Fibroblast of the aortic adventitia (primary cell): Measurements from ENCODE around the gene THUMPD3. TPM values are rescaled to one million over a fixed set of nuclear protein-coding genes. Genes with fewer than 3 reads are reported as not detected.
A peak's percentile ranks its signal among the peaks of the same experiment; 100 is the strongest.

ENCODE experiments used
- DNase-seq: peaks from one replicate; pipeline ENCODE4 v3.0.0-alpha.2; 2010; ENCODE audit warnings: low read depth
- H3K4me3 ChIP-seq: 2 replicates; pipeline ENCODE4 v1.5.1; 2011; ENCODE audit warnings: low read depth, mild to moderate bottlenecking, control low read depth, low read length, moderate library complexity
- total RNA-seq: library from RNA; depleted of rRNA; stranded (reverse); fragments of >200 nt; gene quantifications from 2 replicates; pipeline ENCODE4 v1.2.3, GENCODE V29; 2012; ENCODE audit warnings: low replicate concordance
- TF ChIP-seq, protein P1 (sequence below): IDR thresholded peaks from 2 replicates; pipeline ENCODE4 v1.5.1; 2011; ENCODE audit warnings: mild to moderate bottlenecking, low read length, control low read depth, inconsistent platforms; ENCODE audit not compliant: insufficient read depth

THUMPD3 gene, protein sequence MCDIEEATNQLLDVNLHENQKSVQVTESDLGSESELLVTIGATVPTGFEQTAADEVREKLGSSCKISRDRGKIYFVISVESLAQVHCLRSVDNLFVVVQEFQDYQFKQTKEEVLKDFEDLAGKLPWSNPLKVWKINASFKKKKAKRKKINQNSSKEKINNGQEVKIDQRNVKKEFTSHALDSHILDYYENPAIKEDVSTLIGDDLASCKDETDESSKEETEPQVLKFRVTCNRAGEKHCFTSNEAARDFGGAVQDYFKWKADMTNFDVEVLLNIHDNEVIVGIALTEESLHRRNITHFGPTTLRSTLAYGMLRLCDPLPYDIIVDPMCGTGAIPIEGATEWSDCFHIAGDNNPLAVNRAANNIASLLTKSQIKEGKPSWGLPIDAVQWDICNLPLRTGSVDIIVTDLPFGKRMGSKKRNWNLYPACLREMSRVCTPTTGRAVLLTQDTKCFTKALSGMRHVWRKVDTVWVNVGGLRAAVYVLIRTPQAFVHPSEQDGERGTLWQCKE
- total RNA-seq: 31.6 and 48.3 TPM in 2 replicates

DNA sequence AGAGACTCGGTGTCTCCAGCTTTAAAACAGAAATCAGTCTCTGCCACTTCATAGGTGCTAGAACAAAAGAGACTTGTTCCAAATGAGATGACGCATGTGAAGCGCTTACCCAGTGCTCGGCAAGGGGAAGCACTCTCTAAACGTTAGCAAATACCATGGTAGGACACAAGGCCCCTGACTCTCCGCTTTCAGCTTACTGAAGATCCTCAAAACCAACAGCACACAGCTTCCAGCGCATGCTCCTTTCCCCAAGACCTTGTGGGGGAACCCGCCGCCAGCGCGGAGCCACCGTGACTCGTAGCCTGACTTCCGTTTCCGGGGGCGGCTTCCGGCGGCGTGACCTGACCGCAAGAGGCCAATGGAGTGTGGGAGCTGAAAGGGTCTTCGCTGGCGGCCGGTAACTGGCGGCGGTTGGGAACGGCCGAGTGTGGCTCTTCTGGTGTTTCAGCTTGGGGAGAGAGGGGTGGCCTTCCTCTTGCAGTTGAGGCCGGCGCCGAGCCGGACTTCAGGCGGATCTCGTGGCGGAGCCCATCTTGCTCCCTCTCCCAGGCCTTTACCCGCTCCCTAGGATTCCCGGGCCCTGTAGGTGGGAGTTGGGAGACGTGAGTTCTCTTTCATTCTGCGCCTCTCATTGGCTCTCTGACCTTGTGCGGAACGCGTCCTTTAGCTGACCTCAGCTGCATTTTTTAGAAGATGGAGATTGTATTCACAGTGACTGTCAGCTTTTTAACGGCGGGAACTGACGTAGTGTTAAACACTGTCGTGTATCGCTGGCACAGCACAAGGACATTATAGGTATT lies at the start of gene THUMPD3:
THUMPD3 (plus strand) TSS at position 324 of the 800 bp plus-strand sequence. CDS start 2,015 bp downstream, outside the sequence.
- TF ChIP-seq, protein P1, sequence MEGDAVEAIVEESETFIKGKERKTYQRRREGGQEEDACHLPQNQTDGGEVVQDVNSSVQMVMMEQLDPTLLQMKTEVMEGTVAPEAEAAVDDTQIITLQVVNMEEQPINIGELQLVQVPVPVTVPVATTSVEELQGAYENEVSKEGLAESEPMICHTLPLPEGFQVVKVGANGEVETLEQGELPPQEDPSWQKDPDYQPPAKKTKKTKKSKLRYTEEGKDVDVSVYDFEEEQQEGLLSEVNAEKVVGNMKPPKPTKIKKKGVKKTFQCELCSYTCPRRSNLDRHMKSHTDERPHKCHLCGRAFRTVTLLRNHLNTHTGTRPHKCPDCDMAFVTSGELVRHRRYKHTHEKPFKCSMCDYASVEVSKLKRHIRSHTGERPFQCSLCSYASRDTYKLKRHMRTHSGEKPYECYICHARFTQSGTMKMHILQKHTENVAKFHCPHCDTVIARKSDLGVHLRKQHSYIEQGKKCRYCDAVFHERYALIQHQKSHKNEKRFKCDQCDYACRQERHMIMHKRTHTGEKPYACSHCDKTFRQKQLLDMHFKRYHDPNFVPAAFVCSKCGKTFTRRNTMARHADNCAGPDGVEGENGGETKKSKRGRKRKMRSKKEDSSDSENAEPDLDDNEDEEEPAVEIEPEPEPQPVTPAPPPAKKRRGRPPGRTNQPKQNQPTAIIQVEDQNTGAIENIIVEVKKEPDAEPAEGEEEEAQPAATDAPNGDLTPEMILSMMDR: no peak
- peak; percentile 87 for DNase-seq
- H3K4me3 ChIP-seq: peak within 1 kb of the TSS; percentile 71

DNA sequence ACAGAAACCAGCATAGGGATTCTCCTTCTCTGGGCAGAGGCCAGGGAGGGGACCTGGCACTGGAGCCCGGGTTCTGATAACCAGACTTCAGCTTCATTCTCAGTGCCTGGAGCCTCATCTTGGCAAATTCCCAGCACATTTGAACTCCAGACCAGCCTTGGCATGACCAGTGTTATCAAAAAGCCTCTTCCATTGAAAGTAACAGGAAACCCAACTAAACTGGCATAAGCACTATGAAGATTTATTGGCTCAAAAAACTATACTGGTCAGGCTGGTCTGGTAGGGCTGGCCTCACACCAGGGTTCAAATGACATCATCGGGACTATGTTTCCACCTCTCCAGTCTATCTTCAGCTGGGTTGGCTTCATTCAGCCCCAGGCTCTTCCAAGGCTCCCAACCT lies 48.1 kb upstream of the THUMPD3 start:
- DNase-seq: no peak
- TF ChIP-seq, protein P1: no peak
- no peak overlapping the region for H3K4me3 ChIP-seq

DNA sequence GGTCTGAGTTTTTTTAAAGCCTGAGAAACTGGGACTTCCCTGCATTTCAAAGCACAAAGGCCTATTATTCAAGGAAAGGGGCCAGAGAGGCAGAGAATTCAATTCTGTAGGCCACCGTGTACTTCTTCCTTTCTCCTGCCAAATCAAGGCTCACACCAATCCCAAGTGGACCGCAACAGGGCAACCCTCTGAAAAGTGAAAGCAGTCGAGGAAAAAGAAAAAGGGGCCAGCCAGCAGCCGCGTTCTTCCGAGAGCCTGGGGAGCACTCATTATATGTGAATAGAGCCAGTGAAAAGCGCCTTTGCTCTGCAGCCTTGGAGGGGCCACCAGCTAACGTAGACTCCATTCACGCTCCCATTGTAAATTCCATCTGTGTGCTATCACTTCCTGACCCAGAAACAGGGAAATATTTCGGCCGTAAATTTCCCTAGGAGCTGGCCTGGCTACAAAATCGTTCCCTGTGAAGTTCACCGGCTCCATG lies 45.9 kb upstream of the THUMPD3 start:
- H3K4me3 ChIP-seq: peak overlapping the region; percentile 53
- TF ChIP-seq, protein P1: no peak
- peak; percentile 75 for DNase-seq

DNA sequence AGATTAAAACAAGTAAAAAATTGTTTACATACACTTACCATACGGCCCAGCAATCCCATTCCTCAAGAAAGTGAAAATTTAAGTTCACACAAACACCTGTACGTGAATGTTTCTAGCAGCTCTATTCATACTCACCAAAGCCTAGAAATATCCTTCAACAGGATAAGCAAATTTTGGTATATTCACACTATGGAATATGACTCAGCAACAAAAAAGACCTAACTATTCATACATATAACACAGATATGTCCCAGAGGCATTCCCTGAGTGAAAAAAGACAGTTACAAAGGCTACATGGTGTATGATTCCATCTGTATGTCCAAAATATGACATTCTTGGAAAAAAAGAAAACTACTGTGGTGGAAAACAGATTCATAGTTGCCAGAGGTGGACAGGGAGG lies 40.1 kb upstream of the THUMPD3 start:
- TF ChIP-seq, protein P1: no peak
- DNase-seq: no peak
- no peak overlapping the region for H3K4me3 ChIP-seq

DNA sequence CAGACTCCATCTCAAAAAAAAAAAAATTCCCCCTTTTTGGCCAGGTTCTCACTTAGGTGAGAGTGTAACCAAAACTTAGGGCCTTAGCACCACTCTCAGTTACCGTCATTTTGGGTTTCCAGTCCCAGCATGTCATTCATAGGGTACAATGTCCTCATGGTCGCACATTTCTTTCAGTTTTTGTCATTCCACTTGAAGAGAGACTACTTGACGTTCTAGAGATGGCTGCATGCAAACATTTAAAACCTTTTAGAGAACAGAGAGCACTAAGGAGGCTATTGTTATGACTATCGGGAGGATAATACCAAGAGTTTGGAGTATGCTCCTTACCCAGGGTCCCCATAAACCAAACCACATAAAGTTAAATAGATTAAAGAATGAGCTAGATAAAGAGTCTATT lies 37.9 kb upstream of the THUMPD3 start:
- TF ChIP-seq, protein P1: no peak
- no peak overlapping the region for H3K4me3 ChIP-seq
- DNase-seq: no peak

DNA sequence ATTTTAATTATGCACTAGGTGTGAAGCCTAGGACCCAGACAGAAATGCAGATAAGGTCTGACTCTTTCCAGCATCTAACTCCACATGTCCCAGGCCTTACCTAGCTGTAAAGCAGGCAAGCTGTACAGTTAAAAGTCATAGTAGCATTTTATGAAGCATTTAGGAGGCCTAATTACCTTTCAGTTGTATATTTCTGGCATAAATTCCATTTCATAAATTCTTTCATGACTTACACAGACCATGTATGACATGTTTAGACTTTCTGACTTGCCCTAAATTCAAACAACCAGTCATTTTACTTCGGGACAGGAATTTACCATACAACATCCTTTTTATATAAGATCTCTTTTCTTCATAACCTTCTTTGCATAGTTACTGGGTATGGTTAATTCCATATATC lies 35.3 kb upstream of the THUMPD3 start:
- TF ChIP-seq, protein P1: no peak
- DNase-seq: no peak
- H3K4me3 ChIP-seq: no peak overlapping the region
